ENCODE measurements around the gene CSF1R. TPM values are rescaled to one million over a fixed set of nuclear protein-coding genes. Genes with fewer than 3 reads are reported as not detected.

Gene CSF1R
- total and polyA plus RNA-seq, 2 of the 8 experiments (the other 6 are each of a cell fraction or from before 2014, with no cell fraction given), result 0.12 TPM; not detected in 1

GRCh38 chr5:150033334-150033733 lies 53.0 kb downstream of the CSF1R start:
- no peak overlapping the region for H3K27ac ChIP-seq (ENCODE audit: low read depth, low read length)
- no peak overlapping the region for H3K4me2 ChIP-seq (ENCODE audit: insufficient read depth in 1 of 2, low read depth in 2 of 2, low read length in 2 of 2)
- no peak overlapping the region for H2BK5ac ChIP-seq (ENCODE audit: low read depth, low read length)
- H3K36me3 ChIP-seq (ENCODE audit: control insufficient read depth in 2 of 4, insufficient read depth in 4 of 4, low read length in 3 of 4), result peaks cover 18 to 79% (median 61%) of the 10 kb centered on the region in 4 experiments
- H2AFZ ChIP-seq (ENCODE audit: low read length), result no peak overlapping the region
- no peaks in the 10 kb centered on the region for H3K23me2 ChIP-seq (ENCODE audit: low read depth, low read length)
- no peak overlapping the region for H4K91ac ChIP-seq (replicated peaks; ENCODE audit: insufficient read length, low read length)
- no peaks in the 10 kb centered on the region for H3K9me3 ChIP-seq (ENCODE audit: insufficient read depth in 2 of 2, low read depth in 1 of 2, low read length in 1 of 2)
- no peak overlapping the region for H3K56ac ChIP-seq (replicated peaks; ENCODE audit: insufficient read length, low read depth, low read length)
- no peak overlapping the region for H4K8ac ChIP-seq (ENCODE audit: extremely low read depth, insufficient read depth, low read length)
- no peak overlapping the region for H3K9ac ChIP-seq (replicated peaks in 1 of 4; ENCODE audit: extremely low read depth in 1 of 4, low read depth in 3 of 4, low read length in 3 of 4)
- H2BK120ac ChIP-seq (replicated peaks; ENCODE audit: low read depth, low read length), result no peak overlapping the region
- H3K23ac ChIP-seq (ENCODE audit: insufficient read length), result no peak overlapping the region
- H2BK15ac ChIP-seq (ENCODE audit: low read length), result no peak overlapping the region
- H2BK20ac ChIP-seq (ENCODE audit: low read length), result no peak overlapping the region
- H2BK12ac ChIP-seq (ENCODE audit: low read depth, low read length), result no peak overlapping the region
- H3K79me2 ChIP-seq (ENCODE audit: control insufficient read depth in 1 of 2, insufficient read depth in 2 of 2, low read length in 2 of 2), result no peaks in the 10 kb centered on the region
- no peak overlapping the region for H2AK5ac ChIP-seq (ENCODE audit: low read depth, low read length)
- 78% methylated on average over 4 of the region's 4 CpGs; no CpG with 5 or more reads in 1 of the 2 experiments for WGBS, 2 experiments (ENCODE audit: extremely low coverage in 1 of 2, insufficient coverage in 1 of 2, insufficient read length in 1 of 2, insufficient replicate concordance in 2 of 2, low coverage in 1 of 2, low lambda C conversion rate in 2 of 2, missing lambda C conversion rate in 1 of 2)
- H4K20me1 ChIP-seq (replicated peaks in 1 of 2; ENCODE audit: control insufficient read depth in 1 of 2, insufficient read depth in 2 of 2, low read length in 2 of 2), result peaks cover 0 to 4% of the 10 kb centered on the region in 2 experiments
- DNase-seq (ENCODE audit: low read depth in 1 of 2, low spot score in 2 of 2), result no peak
- H3K79me1 ChIP-seq (ENCODE audit: low read depth, low read length), result no peaks in the 10 kb centered on the region
- CTCF ChIA-PET (ENCODE audit: partially characterized antibody), result interaction anchor here (1.8 to 2.5 kb wide), 2 partner anchors 12 to 15 kb away, joined by 8 to 10 read pairs; no protein-coding TSS in a partner anchor
- FAIRE-seq, result no peak
- H3K4ac ChIP-seq (replicated peaks; ENCODE audit: insufficient read length, low read depth, low read length), result no peak overlapping the region
- no peak overlapping the region for H3K4me3 ChIP-seq (ENCODE audit: extremely low read depth in 1 of 4, insufficient read depth in 2 of 4, low read depth in 3 of 4, low read length in 4 of 4)
- H3K14ac ChIP-seq (ENCODE audit: insufficient read length), result no peak overlapping the region
- H3K27me3 ChIP-seq (replicated peaks in 1 of 4; ENCODE audit: control insufficient read depth in 3 of 4, extremely low read depth in 1 of 4, insufficient read depth in 3 of 4, low read length in 3 of 4), result no peaks in the 10 kb centered on the region
- no peak overlapping the region for H4K5ac ChIP-seq (ENCODE audit: insufficient read length, low read depth, low read length)
- H3K18ac ChIP-seq (ENCODE audit: extremely low read depth, low read length), result no peak overlapping the region
- POLR2A ChIA-PET (ENCODE audit: partially characterized antibody), result interaction anchor here (1.0 kb wide), 1 partner anchor 24 kb away, joined by 3 read pairs; no protein-coding TSS in a partner anchor
- H3K4me1 ChIP-seq (replicated peaks in 1 of 4; ENCODE audit: control insufficient read depth in 3 of 4, insufficient read depth in 4 of 4, low read length in 3 of 4), result no peaks in the 10 kb centered on the region
- no peak for TF ChIP-seq KDM4A (IDR thresholded peaks at IDR 0.05; ENCODE audit: low read depth, low read length, severe bottlenecking)
- TF ChIP-seq JUND (IDR thresholded peaks at IDR 0.05; ENCODE audit: low read length), result no peak
- no peak for TF ChIP-seq ZNF274 (IDR thresholded peaks at IDR 0.05; ENCODE audit: borderline replicate concordance, extremely low read depth, low read length)
- no peak for TF ChIP-seq ATF2 (IDR thresholded peaks at IDR 0.05; ENCODE audit: low read length)
- no peak for TF ChIP-seq SP2 (IDR thresholded peaks at IDR 0.05; ENCODE audit: low read length)
- TF ChIP-seq, protein P1, sequence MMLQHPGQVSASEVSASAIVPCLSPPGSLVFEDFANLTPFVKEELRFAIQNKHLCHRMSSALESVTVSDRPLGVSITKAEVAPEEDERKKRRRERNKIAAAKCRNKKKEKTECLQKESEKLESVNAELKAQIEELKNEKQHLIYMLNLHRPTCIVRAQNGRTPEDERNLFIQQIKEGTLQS (IDR thresholded peaks at IDR 0.05; ENCODE audit: insufficient read depth, low read depth, low read length), result no peak
- TF ChIP-seq GABPA (IDR thresholded peaks at IDR 0.05; ENCODE audit: borderline replicate concordance, insufficient read depth, low read length), result no peak
- TF ChIP-seq POLR2AphosphoS5 (IDR thresholded peaks at IDR 0.05; ENCODE audit: low read depth, low read length), result no peak
- no peak for TF ChIP-seq RBBP5 (IDR thresholded peaks at IDR 0.05; ENCODE audit: borderline replicate concordance, low read depth, low read length)
- TF ChIP-seq E2F6 (IDR thresholded peaks at IDR 0.05), result no peak
- TF ChIP-seq SP1 (IDR thresholded peaks at IDR 0.05; ENCODE audit: low read depth, low read length), result no peak
